HUES6 (cell line): ENCODE data around the gene KIF4A.
"Not testable (repeated sequence)": the region's sequence is repeated elsewhere in the genome, so short reads cannot be mapped to it uniquely, and the experiment has no call there.

Source experiments
- H3K27ac ChIP-seq: 2 replicates; pipeline ENCODE4 v1.7.0; 2013; ENCODE audit warnings: low read depth, mild to moderate bottlenecking, low read length, inconsistent platforms
- H3K27me3 ChIP-seq: 2 replicates; pipeline ENCODE4 v1.6.1; 2013; ENCODE audit warnings: low read length; ENCODE audit not compliant: control insufficient read depth, insufficient read depth
- H3K36me3 ChIP-seq: 2 replicates; pipeline ENCODE4 v1.6.1; 2013; ENCODE audit warnings: low read length; ENCODE audit not compliant: control insufficient read depth, insufficient read depth
- H3K4me1 ChIP-seq: 2 replicates; pipeline ENCODE4 v1.6.1; 2013; ENCODE audit warnings: low read length; ENCODE audit not compliant: control insufficient read depth, insufficient read depth
- H3K4me3 ChIP-seq: 2 replicates; pipeline ENCODE4 v1.5.1; 2013; ENCODE audit warnings: low read depth, low read length
- H3K9ac ChIP-seq: one replicate; pipeline ENCODE4 v1.6.1; 2013; ENCODE audit warnings: mild to moderate bottlenecking, low read length
- H3K9me3 ChIP-seq: 2 replicates; pipeline ENCODE4 v1.6.1; 2013; ENCODE audit warnings: low read depth, low read length; ENCODE audit not compliant: control insufficient read depth, insufficient read depth

Gene KIF4A

GRCh38 chrX:70289793-70290770, at the start of gene KIF4A, which contains the start of gene PDZD11:
Gene KIF4A, plus strand, starts transcription at chrX:70290104. Its CDS starts 355 bp downstream, at chrX:70290459.
Gene PDZD11, minus strand, starts transcription at chrX:70289927. Its CDS starts 586 bp downstream, at chrX:70289341.
- Histone ChIP-seq H3K4me3 (peak within 1 kb of the TSS; percentile 93), H3K9ac (peak within 1 kb of the TSS; percentile 88), H3K27ac (peak within 1 kb of the TSS; percentile 70; the same call in 1 of the 2 replicates), H3K27me3 (no peaks in the 10 kb centered on the region), H3K9me3 (no peaks in the 10 kb centered on the region; the same call in 1 of the 2 replicates), H3K36me3 (peaks cover 29% of the 10 kb centered on the region), H3K4me1 (no peaks in the 10 kb centered on the region)

- Histone ChIP-seq H3K4me3 (no peak overlapping the region), H3K36me3 (no peaks in the 10 kb centered on the region), H3K4me1 (no peaks in the 10 kb centered on the region; the same call in 1 of the 2 replicates), H3K9ac (no peak overlapping the region), H3K9me3 (peaks cover 6% of the 10 kb centered on the region; the same call in 1 of the 2 replicates), H3K27me3 (no peaks in the 10 kb centered on the region), H3K27ac (no peak overlapping the region)
Observed at GRCh38 chrX:70240751-70241150, 49.2 kb upstream of the KIF4A start.

- Histone ChIP-seq H3K9ac (no peak overlapping the region), H3K27ac (no peak overlapping the region), H3K27me3 (no peaks in the 10 kb centered on the region), H3K4me3 (no peak overlapping the region), H3K4me1 (no peaks in the 10 kb centered on the region; the same call in 1 of the 2 replicates), H3K9me3 (peaks cover 5% of the 10 kb centered on the region; the same call in 1 of the 2 replicates), H3K36me3 (no peaks in the 10 kb centered on the region)
Observed at GRCh38 chrX:70241501-70241900, 48.4 kb upstream of the KIF4A start.

GRCh38 chrX:70243601-70244000, 46.3 kb upstream of the KIF4A start:
- H3K36me3 ChIP-seq, H3K9ac ChIP-seq, H3K4me3 ChIP-seq, H3K9me3 ChIP-seq, H3K4me1 ChIP-seq, H3K27ac ChIP-seq, H3K27me3 ChIP-seq: not testable (repeated sequence)

GRCh38 chrX:70244881-70245280, 45.0 kb upstream of the KIF4A start:
- no peaks in the 10 kb centered on the region; the same call in 1 of the 2 replicates for H3K4me1 ChIP-seq
- H3K36me3 ChIP-seq, result no peaks in the 10 kb centered on the region
- H3K27me3 ChIP-seq, result no peaks in the 10 kb centered on the region
- H3K9me3 ChIP-seq, result peaks cover 5% of the 10 kb centered on the region; the same call in 1 of the 2 replicates
- no peak overlapping the region for H3K9ac ChIP-seq
- no peak overlapping the region for H3K4me3 ChIP-seq
- H3K27ac ChIP-seq, result no peak overlapping the region

- no peaks in the 10 kb centered on the region; the same call in 1 of the 2 replicates for H3K4me1 ChIP-seq
- peaks cover under 1% of the 10 kb centered on the region; the same call in 1 of the 2 replicates for H3K9me3 ChIP-seq
- H3K9ac ChIP-seq, result no peak overlapping the region
- H3K4me3 ChIP-seq, result no peak overlapping the region
- H3K27me3 ChIP-seq, result no peaks in the 10 kb centered on the region
- H3K27ac ChIP-seq, result no peak overlapping the region
- no peaks in the 10 kb centered on the region for H3K36me3 ChIP-seq
Observed at GRCh38 chrX:70247252-70247651, 42.7 kb upstream of the KIF4A start.

- H3K9me3 ChIP-seq, result no peaks in the 10 kb centered on the region; the same call in 1 of the 2 replicates
Observed at GRCh38 chrX:70252491-70252890, 37.4 kb upstream of the KIF4A start.

GRCh38 chrX:70253377-70254062, 36.4 kb upstream of the KIF4A start:
- Histone ChIP-seq H3K4me3 (no peak overlapping the region), H3K4me1 (no peaks in the 10 kb centered on the region; the same call in 1 of the 2 replicates), H3K27me3 (no peaks in the 10 kb centered on the region), H3K27ac (no peak overlapping the region), H3K9me3 (peaks cover 7% of the 10 kb centered on the region; the same call in 1 of the 2 replicates), H3K36me3 (no peaks in the 10 kb centered on the region), H3K9ac (no peak overlapping the region)

More at GRCh38 chrX:70252491-70252890, 37.4 kb upstream of the KIF4A start:
- H3K9ac ChIP-seq, result no peak overlapping the region
- H3K36me3 ChIP-seq, result no peaks in the 10 kb centered on the region
- no peaks in the 10 kb centered on the region; the same call in 1 of the 2 replicates for H3K4me1 ChIP-seq
- no peaks in the 10 kb centered on the region for H3K27me3 ChIP-seq
- no peak overlapping the region for H3K4me3 ChIP-seq
- H3K27ac ChIP-seq, result no peak overlapping the region

- Histone ChIP-seq H3K36me3 (no peaks in the 10 kb centered on the region), H3K9ac (no peak overlapping the region), H3K4me3 (no peak overlapping the region), H3K27ac (no peak overlapping the region), H3K27me3 (no peaks in the 10 kb centered on the region), H3K4me1 (no peaks in the 10 kb centered on the region; the same call in 1 of the 2 replicates), H3K9me3 (peaks cover 11% of the 10 kb centered on the region; the same call in 1 of the 2 replicates)
Observed at GRCh38 chrX:70254063-70254400, 35.9 kb upstream of the KIF4A start.

- Histone ChIP-seq H3K9ac (no peak overlapping the region), H3K9me3 (peaks cover 15% of the 10 kb centered on the region; the same call in 1 of the 2 replicates), H3K27me3 (no peaks in the 10 kb centered on the region), H3K4me1 (no peaks in the 10 kb centered on the region; the same call in 1 of the 2 replicates), H3K27ac (no peak overlapping the region), H3K4me3 (no peak overlapping the region), H3K36me3 (no peaks in the 10 kb centered on the region)
Observed at GRCh38 chrX:70254909-70255308, 35.0 kb upstream of the KIF4A start.
